ENCODE results near the gene ASTE1.

ASTE1 gene

DNA sequence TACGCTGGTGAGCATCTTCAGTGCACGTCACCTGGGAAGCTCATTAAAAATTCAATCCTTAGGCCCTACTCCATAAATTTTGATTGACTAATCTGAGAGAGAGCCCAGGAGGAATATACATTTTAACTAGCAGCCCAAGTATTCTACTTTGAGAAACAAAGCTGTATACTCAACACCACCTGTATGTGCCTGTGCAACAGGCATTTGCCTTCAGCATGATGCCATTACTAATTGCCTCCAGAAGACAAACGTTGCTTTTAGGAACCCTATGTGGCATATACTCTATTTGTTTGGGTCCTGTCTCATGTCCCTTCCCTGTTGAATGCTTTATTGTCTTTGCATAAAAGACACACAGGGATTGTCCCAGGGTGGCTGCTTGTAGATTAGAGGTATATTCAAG, 7.7 kb downstream of the ASTE1 start:
- DNase-seq (ENCODE audit: low read depth), result no peak
- TF ChIP-seq, protein P1, sequence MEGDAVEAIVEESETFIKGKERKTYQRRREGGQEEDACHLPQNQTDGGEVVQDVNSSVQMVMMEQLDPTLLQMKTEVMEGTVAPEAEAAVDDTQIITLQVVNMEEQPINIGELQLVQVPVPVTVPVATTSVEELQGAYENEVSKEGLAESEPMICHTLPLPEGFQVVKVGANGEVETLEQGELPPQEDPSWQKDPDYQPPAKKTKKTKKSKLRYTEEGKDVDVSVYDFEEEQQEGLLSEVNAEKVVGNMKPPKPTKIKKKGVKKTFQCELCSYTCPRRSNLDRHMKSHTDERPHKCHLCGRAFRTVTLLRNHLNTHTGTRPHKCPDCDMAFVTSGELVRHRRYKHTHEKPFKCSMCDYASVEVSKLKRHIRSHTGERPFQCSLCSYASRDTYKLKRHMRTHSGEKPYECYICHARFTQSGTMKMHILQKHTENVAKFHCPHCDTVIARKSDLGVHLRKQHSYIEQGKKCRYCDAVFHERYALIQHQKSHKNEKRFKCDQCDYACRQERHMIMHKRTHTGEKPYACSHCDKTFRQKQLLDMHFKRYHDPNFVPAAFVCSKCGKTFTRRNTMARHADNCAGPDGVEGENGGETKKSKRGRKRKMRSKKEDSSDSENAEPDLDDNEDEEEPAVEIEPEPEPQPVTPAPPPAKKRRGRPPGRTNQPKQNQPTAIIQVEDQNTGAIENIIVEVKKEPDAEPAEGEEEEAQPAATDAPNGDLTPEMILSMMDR (conservative IDR thresholded peaks at IDR 0.05; ENCODE audit: control insufficient read depth, insufficient read depth, low read depth, low read length), result no peak
- no peak overlapping the region for H3K4me3 ChIP-seq (ENCODE audit: control insufficient read depth, low read depth, low read length)

DNA sequence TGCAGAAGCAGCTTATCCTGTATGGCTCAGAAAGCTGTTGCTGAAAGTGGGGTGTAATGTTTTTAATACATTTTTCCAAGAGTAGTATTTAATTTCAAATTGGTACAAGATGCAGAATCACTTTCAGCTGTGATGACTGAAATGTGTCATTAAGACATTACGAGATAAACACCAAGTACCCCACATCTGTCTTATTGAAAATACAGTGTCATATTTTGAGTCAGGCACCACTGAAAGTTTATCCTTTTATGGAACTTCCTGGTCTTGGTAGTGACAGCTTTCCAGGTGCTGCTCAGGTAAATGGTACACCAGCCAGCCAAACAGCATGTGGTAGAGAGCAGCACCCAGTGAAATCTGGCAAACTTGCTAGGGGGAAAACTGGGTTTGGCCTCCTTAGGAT, 16.9 kb downstream of the ASTE1 start:
- TF ChIP-seq, protein P1 (conservative IDR thresholded peaks at IDR 0.05; ENCODE audit: control insufficient read depth, insufficient read depth, low read depth, low read length), result no peak
- H3K4me3 ChIP-seq (ENCODE audit: control insufficient read depth, low read depth, low read length), result no peak overlapping the region
- no peak for DNase-seq (ENCODE audit: low read depth)

DNA sequence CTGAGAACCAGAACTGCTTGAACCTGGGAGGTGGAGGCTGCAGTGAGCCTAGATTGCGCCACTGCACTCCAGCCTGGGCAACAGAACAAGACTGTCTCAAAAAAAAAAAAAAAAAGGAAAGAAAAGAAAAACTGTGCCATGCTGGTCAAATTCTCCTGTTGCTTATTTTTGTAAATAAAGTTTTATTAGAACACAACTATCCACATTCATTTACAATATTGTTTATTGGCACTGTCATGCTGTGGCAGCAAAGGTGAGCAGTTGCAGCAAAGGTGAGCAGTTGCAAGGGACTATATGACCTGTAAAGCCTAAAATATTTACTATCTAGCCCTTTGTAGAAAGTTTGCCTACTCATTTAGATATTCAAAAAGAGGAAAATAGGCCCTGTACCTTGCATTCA, 18.3 kb downstream of the ASTE1 start:
- TF ChIP-seq, protein P1 (conservative IDR thresholded peaks at IDR 0.05; ENCODE audit: control insufficient read depth, insufficient read depth, low read depth, low read length), result no peak
- no peak overlapping the region for H3K4me3 ChIP-seq (ENCODE audit: control insufficient read depth, low read depth, low read length)
- DNase-seq (ENCODE audit: low read depth), result no peak

DNA sequence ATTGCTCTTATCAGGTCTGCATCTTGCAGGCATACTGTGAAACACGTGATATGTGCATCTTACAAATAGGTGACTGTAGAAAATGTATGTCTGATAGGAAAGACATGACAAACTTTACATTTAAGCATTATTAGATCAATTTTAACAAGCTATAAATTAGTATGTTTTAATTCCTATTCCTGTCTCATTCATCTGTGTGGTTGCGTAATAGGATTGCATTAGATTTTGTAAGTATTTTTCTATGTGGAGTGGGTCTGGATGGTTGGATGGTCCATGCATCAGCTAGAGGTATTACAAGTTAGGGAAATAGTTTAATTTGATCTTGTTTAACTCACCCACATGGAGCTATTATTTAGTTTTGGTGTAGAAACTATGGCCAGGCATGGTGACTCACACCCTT, 18.8 kb downstream of the ASTE1 start:
- TF ChIP-seq, protein P1 (conservative IDR thresholded peaks at IDR 0.05; ENCODE audit: control insufficient read depth, insufficient read depth, low read depth, low read length), result no peak
- DNase-seq (ENCODE audit: low read depth), result peak; percentile 12
- H3K4me3 ChIP-seq (ENCODE audit: control insufficient read depth, low read depth, low read length), result no peak overlapping the region

DNA sequence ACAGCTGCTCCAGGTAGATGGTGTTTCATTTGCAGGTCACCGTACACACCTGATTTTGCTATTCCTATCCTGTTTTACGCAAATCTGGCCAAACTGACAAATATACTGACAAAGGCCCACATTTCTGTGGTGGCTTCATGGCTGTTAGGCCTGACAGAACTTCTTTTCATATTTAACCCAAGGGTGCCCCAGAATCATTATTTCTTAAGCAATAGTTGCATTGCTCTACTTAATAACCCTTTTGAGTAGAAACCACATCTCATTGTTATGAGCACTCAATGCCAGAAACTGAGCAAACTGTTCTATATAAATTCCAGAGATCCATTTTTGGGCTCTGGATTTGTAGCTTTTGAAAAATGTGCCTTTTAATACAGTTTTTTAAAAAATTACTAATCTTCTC, 19.4 kb downstream of the ASTE1 start:
- TF ChIP-seq, protein P1 (conservative IDR thresholded peaks at IDR 0.05; ENCODE audit: control insufficient read depth, insufficient read depth, low read depth, low read length), result no peak
- DNase-seq (ENCODE audit: low read depth), result no peak

DNA sequence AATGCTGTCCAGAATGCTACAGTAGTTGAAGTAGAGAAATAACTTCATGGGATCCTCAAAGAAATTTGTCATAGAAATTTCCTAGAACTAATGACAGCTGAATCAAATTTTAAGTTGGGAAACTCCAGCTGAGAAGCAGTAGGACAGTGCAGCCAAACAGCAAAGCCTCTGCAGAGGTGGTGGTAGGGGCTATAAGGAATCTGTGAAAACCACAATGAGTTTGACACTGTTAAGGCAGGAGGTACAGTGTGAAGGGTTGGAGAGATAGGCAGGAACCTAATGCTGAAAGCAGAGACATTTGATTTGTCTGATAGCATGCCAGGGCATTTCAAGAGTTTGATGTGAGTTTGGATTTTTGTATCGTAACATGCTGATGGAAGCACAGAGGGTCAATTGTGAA, 22.0 kb downstream of the ASTE1 start:
- H3K4me3 ChIP-seq (ENCODE audit: control insufficient read depth, low read depth, low read length), result no peak overlapping the region
- TF ChIP-seq, protein P1 (conservative IDR thresholded peaks at IDR 0.05; ENCODE audit: control insufficient read depth, insufficient read depth, low read depth, low read length), result no peak
- DNase-seq (ENCODE audit: low read depth), result no peak

More for the DNA sequence above, 19.4 kb downstream of the ASTE1 start:
- H3K4me3 ChIP-seq (ENCODE audit: control insufficient read depth, low read depth, low read length), result no peak overlapping the region

DNA sequence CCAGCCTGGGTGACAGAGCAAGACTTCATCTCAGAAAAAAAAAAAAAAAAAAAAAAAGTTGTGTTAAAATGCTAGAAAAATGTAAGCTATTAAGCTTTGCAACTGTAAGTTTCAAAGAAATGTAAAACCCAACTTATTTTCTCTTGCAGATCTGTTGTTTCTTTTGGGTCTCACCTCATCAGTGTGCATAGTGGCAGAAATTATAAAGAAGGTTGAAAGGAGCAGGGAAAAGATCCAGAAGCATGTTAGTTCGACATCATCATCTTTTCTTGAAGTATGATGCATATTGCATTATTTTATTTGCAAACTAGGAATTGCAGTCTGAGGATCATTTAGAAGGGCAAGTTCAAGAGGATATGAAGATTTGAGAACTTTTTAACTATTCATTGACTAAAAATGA, 25.6 kb downstream of the ASTE1 start:
- no peak overlapping the region for H3K4me3 ChIP-seq (ENCODE audit: control insufficient read depth, low read depth, low read length)
- TF ChIP-seq, protein P1 (conservative IDR thresholded peaks at IDR 0.05; ENCODE audit: control insufficient read depth, insufficient read depth, low read depth, low read length), result no peak
- no peak for DNase-seq (ENCODE audit: low read depth)

Measured in fibroblast of mammary gland (primary cell).